Small intestine (tissue), 7 donors: ENCODE data around the gene TOP2B. TPM values are rescaled to one million over a fixed set of nuclear protein-coding genes. Genes with fewer than 3 reads are reported as not detected.

Experiments used
- DNase-seq, 2 donors: peaks; one replicate each; pipeline versions ENCODE4 v3.0.0 to v3.0.0-alpha.2; 2013
- FAIRE-seq: peaks from 2 replicates; lab custom pipeline; 2012; peaks lifted over from hg19 to GRCh38; lab: Jason Lieb, UNC
- H3K27ac ChIP-seq, 3 donors: one replicate each; pipeline ENCODE4 v1.5.1; 2013; ENCODE audit warnings: low read length in 2 of 3, mild to moderate bottlenecking in 2 of 3, control low read depth in 1 of 3, inconsistent platforms in 1 of 3, low read depth in 1 of 3, moderate library complexity in 1 of 3
- H3K27me3 ChIP-seq, 3 donors: one replicate each; pipeline ENCODE4 v1.6.1; 2013; ENCODE audit warnings: low read length in 3 of 3, inconsistent platforms in 1 of 3; ENCODE audit not compliant: control insufficient read depth in 3 of 3, insufficient read depth in 3 of 3
- H3K36me3 ChIP-seq, 3 donors: one replicate each; pipeline ENCODE4 v1.6.1; 2013; ENCODE audit warnings: low read length in 3 of 3, inconsistent platforms in 1 of 3, low read depth in 1 of 3, mild to moderate bottlenecking in 1 of 3, moderate library complexity in 1 of 3; ENCODE audit not compliant: control insufficient read depth in 3 of 3, insufficient read depth in 2 of 3
- H3K4me1 ChIP-seq, 3 donors: one replicate each; pipeline ENCODE4 v1.6.1; 2013; ENCODE audit warnings: low read length in 2 of 3, inconsistent platforms in 1 of 3, low read depth in 1 of 3, mild to moderate bottlenecking in 1 of 3, moderate library complexity in 1 of 3; ENCODE audit not compliant: control insufficient read depth in 3 of 3, insufficient read depth in 2 of 3
- H3K4me3 ChIP-seq, 3 donors: one replicate each; pipeline ENCODE4 v1.5.1; 2013; ENCODE audit warnings: low read length in 3 of 3, control low read depth in 1 of 3, inconsistent platforms in 1 of 3, low read depth in 1 of 3, mild to moderate bottlenecking in 1 of 3, moderate library complexity in 1 of 3
- H3K9me3 ChIP-seq, 2 donors: one replicate each; pipeline ENCODE4 v1.6.1; 2013; ENCODE audit warnings: low read depth in 1 of 2, low read length in 1 of 2; ENCODE audit not compliant: control insufficient read depth in 2 of 2, insufficient read depth in 1 of 2
- WGBS, 3 donors: extraction: QIAGEN DNeasy Blood & Tissue Kit; methylation state at CpG; one replicate each; pipeline ENCODE4 v1.1.7; 2013; 5-methylcytosine and 5-hydroxymethylcytosine counted together
- polyA plus RNA-seq, 4 donors: library from polyadenylated mRNA; stranded (reverse) in 3 of 4; unstranded in 1 of 4; fragments of 200-250 nt in 3 of 4; fragments of 120-200 nt in 1 of 4; gene quantifications; one replicate each; pipeline versions ENCODE4 v1.2.1 to v1.2.3, GENCODE V29; 2013
- donor health status: healthy with polysubstance abuse.
- donor health status: control.
- donor health status: control.
- donor health status: Bipolar disorder and iron deficiency.
- donor health status: healthy.

Gene TOP2B
- polyA plus RNA-seq, 4 donors: 38.0 to 109 (median 47.2) TPM

DNA sequence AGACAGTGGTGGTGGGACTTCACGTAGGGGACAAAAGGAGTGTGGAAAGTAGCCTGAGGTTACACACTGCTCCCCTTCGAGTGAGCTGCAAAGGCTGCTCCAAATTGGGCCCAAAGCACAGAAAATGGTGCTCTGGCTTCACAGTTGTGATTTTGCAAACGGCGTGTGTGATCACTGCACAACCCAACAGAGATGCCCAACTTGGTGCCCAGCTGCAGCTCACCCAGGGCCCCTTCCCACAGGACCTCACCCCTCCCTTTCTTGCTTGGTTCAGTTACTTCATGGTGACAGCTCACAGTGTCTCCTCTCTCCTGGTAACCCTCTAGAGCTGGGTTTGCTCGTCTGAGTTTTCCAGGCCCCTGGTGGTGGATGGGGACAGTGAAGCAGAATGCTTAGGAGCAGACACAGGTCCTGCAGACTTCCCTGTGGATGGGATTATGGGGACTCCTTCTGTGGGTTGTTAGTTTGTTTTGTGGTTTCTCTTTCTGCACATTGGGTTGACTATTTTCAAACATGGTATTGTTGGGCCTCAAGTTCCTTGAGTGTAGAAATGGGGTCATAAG is 98.3 kb downstream of the TOP2B start:
- no peaks in the 10 kb centered on the region for H3K4me1 ChIP-seq
- no peak overlapping the region for H3K27ac ChIP-seq
- 69 to 84% (median 80%) methylated on average over 5 of the region's 5 CpGs for WGBS, 3 donors
- FAIRE-seq (no peak), DNase-seq (no peak)
- no peaks in the 10 kb centered on the region for H3K9me3 ChIP-seq
- peaks cover 0 to 20% (median 0%) of the 10 kb centered on the region in 3 donors for H3K36me3 ChIP-seq
- no peak overlapping the region for H3K4me3 ChIP-seq
- H3K27me3 ChIP-seq: no peaks in the 10 kb centered on the region

DNA sequence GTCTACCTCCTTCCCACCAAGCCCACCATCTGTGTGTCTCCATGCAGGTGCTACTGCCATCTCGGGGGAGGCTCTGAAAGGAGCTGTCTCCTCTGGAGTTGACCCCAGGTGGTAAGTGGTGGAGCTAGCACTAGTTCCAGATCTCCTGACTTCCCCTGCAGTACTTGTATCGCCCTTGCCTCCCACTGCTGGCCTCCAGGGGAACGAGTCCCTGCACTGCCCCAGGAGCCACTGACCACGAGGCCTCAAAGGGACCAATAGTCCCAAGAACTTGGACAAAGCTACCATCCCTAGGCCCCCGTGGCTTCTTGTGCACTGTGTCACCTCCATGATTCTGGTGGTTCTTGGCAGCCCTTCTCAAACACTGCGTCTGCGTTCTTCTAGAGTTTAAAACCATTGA is 98.9 kb downstream of the TOP2B start:
- peaks cover 0 to 14% (median 0%) of the 10 kb centered on the region in 3 donors for H3K36me3 ChIP-seq
- H3K27ac ChIP-seq: no peak overlapping the region
- DNase-seq (no peak), FAIRE-seq (no peak)
- no peak overlapping the region for H3K4me3 ChIP-seq
- H3K4me1 ChIP-seq: no peaks in the 10 kb centered on the region
- no peaks in the 10 kb centered on the region for H3K27me3 ChIP-seq
- H3K9me3 ChIP-seq: no peaks in the 10 kb centered on the region
- 76 to 90% (median 78%) methylated on average over 7 of the region's 7 CpGs for WGBS, 3 donors

DNA sequence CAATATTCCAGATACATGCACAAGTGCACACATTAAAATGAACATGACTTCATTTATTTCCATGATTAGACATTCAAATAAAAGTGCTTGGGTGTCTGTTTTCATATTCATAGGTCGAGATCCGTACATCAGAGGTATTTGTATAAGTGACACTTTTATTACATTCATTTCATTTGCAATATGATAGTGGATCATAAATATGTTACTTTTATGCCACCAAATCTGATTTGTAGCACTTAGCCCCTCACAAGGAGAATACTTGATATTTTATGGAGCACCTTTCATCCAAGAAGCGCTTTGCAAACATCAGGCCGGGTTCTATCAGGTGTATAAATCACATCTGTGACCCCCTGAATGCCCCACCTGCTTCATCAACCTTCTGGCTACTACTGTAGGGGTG is 100.6 kb downstream of the TOP2B start:
- H3K9me3 ChIP-seq: no peaks in the 10 kb centered on the region
- H3K36me3 ChIP-seq: peaks cover 0 to 3% (median 0%) of the 10 kb centered on the region in 3 donors
- FAIRE-seq (no peak), DNase-seq (no peak)
- 47 to 75% (median 69%) methylated on average over 4 of the region's 4 CpGs for WGBS, 3 donors
- H3K27me3 ChIP-seq: no peaks in the 10 kb centered on the region
- H3K27ac ChIP-seq: no peak overlapping the region
- no peak overlapping the region for H3K4me3 ChIP-seq
- no peaks in the 10 kb centered on the region for H3K4me1 ChIP-seq

DNA sequence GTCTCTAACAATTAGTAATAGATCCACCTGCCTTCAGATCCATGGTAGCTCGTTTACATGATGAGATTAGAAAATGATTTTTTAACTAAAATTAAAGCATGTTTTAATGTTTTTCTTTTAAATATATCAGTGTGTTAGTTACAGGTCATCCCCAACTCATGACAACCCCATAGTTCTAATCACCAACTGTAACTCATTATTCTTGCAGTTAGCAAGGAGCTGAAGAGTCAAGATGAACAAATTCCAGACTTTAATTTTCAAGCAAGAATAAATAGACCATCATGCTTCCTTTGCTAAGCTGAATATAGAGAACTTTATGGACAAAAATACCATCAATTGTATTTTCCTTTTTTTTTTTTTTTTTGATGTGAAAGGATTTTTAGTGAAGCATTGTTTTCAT is 101.1 kb downstream of the TOP2B start:
- Histone ChIP-seq H3K27ac (no peak overlapping the region), H3K36me3 (peaks cover 0 to under 1% (median 0%) of the 10 kb centered on the region in 3 donors), H3K27me3 (no peaks in the 10 kb centered on the region), H3K4me1 (no peaks in the 10 kb centered on the region), H3K4me3 (no peak overlapping the region), H3K9me3 (no peaks in the 10 kb centered on the region)
- no peak for FAIRE-seq
- DNase-seq: no peak
- 42 to 79% (median 54%) methylated on average over 1 of the region's 1 CpG for WGBS, 3 donors

DNA sequence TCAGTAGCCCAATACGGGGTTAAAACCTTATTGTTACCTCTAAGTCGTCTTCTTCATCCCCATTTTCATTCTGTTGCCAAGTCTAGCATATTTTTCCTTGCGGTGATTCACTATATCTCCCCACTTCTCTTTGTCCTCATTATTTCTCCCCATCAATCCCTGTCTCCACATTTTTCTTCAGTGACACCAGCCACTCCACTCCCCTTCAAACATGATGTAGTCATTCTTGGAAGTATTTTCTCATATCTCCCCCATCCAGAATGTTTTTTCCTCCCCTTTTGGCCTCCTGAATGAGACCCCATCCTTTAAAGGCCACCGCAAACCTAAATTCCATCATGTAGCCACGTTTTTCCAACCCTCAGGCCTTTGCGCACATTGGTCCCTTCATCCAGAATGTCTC is 105.9 kb downstream of the TOP2B start:
- no peaks in the 10 kb centered on the region for H3K36me3 ChIP-seq
- WGBS, 3 donors: 75 to 79% (median 77%) methylated on average over 6 of the region's 6 CpGs
- H3K27ac ChIP-seq: no peak overlapping the region
- H3K4me1 ChIP-seq: peaks cover 0 to 3% (median 0%) of the 10 kb centered on the region in 3 donors
- no peak for FAIRE-seq
- no peaks in the 10 kb centered on the region for H3K9me3 ChIP-seq
- no peaks in the 10 kb centered on the region for H3K27me3 ChIP-seq
- H3K4me3 ChIP-seq: no peak overlapping the region
- no peak for DNase-seq

DNA sequence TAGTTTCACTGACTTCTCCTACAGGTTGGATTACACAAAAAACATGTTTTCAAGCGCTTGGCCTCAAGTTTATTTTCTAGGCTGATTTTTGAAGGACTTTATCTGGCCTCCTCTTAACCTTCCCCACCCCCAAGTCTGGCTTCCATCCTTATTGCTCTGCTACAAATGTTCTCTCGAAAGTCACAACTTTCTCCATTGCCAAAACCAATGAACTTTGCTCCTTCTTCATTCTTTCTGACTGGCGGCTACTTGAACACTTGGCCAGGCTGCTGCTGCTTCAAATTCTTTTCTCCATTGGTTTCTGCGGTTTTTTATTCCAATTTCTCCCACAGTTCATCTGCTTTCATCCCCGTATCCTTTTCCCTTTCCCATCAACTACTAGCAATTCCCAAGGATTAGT is 106.6 kb downstream of the TOP2B start:
- H3K4me3 ChIP-seq: no peak overlapping the region
- H3K27me3 ChIP-seq: peaks cover 0 to under 1% (median 0%) of the 10 kb centered on the region in 3 donors
- peak in 1 of 2 donors; percentile 8 for DNase-seq
- peaks cover 0 to 3% (median 0%) of the 10 kb centered on the region in 3 donors for H3K4me1 ChIP-seq
- no peaks in the 10 kb centered on the region for H3K36me3 ChIP-seq
- H3K27ac ChIP-seq: no peak overlapping the region
- 50 to 55% (median 52%) methylated on average over 5 of the region's 5 CpGs for WGBS, 3 donors
- H3K9me3 ChIP-seq: no peaks in the 10 kb centered on the region
- no peak for FAIRE-seq

DNA sequence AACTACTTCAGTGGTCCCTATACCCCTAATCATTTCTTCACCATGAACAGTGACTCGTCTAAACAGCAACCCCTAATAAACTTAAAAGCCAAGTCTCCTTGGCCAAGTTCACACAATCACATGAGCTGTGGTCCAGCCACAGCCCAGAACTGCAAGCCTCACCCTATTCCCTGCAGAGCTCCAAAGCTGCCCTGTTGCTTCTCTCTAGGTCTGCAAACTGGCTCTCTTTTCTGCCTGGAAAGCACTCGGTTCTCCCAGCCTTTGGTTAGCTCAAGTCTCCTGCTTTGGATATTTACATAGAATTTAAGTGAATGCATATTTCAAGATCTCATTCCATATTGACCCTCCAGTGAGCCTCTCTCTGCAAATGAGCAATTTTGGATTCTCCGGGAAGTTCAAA is 107.0 kb downstream of the TOP2B start:
- Histone ChIP-seq H3K4me1 (peaks cover 0 to 3% (median 0%) of the 10 kb centered on the region in 3 donors), H3K9me3 (no peaks in the 10 kb centered on the region), H3K4me3 (no peak overlapping the region), H3K36me3 (no peaks in the 10 kb centered on the region), H3K27me3 (peaks cover 0 to 2% (median 0%) of the 10 kb centered on the region in 3 donors), H3K27ac (no peak overlapping the region)
- FAIRE-seq (no peak), DNase-seq (no peak)
- WGBS, 3 donors: 58 to 83% (median 72%) methylated on average over 3 of the region's 3 CpGs

DNA sequence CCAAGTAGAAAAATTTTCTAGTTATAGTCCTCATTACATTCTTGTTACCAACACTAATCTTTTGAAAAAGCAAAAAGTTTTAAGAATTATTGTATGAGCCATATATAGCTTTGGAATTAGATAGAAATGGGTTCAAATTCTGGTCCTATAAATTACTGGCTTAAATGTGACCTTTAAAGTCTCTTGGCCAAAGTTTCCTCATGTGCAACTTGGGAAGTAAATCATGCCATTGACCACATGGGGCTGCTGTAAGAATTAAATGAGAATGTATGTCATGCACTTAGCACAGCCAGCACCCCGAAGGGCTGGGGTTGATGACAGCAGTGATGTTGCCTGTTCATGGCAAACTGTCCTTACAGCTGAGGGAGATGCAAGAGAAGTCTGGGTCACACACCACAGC is 108.3 kb downstream of the TOP2B start:
- FAIRE-seq (no peak), DNase-seq (no peak)
- H3K4me1 ChIP-seq: peaks cover 0 to 3% (median 0%) of the 10 kb centered on the region in 3 donors
- 58 to 76% (median 73%) methylated on average over 1 of the region's 1 CpG for WGBS, 3 donors
- H3K27ac ChIP-seq: no peak overlapping the region
- H3K27me3 ChIP-seq: peaks cover 0 to 5% (median 0%) of the 10 kb centered on the region in 3 donors
- H3K4me3 ChIP-seq: no peak overlapping the region
- no peaks in the 10 kb centered on the region for H3K36me3 ChIP-seq
- no peaks in the 10 kb centered on the region for H3K9me3 ChIP-seq
